Keratinocyte (primary cell): ENCODE data around the gene THOC6.

Experiments
- EZH2 ChIP-seq: IDR thresholded peaks from one replicate; pipeline ENCODE4 v1.6.1; 2012; ENCODE audit warnings: inconsistent platforms, mild to moderate bottlenecking, low read length, moderate library complexity
- TF ChIP-seq, protein P1 (sequence below), 3 experiments: IDR thresholded peaks in 1 of 3; conservative IDR thresholded peaks in 1 of 3; optimal IDR thresholded peaks in 1 of 3; 2 replicates in 2 of 3; 3 replicates in 1 of 3; pipeline versions ENCODE3 to v1.5.1; 2011; ENCODE audit warnings: low read length in 3 of 3, mild to moderate bottlenecking in 3 of 3, moderate library complexity in 2 of 3, control low read depth in 1 of 3, inconsistent platforms in 1 of 3; ENCODE audit not compliant: insufficient read depth in 2 of 3; ENCODE audit errors: extremely low read depth in 1 of 3

DNA sequence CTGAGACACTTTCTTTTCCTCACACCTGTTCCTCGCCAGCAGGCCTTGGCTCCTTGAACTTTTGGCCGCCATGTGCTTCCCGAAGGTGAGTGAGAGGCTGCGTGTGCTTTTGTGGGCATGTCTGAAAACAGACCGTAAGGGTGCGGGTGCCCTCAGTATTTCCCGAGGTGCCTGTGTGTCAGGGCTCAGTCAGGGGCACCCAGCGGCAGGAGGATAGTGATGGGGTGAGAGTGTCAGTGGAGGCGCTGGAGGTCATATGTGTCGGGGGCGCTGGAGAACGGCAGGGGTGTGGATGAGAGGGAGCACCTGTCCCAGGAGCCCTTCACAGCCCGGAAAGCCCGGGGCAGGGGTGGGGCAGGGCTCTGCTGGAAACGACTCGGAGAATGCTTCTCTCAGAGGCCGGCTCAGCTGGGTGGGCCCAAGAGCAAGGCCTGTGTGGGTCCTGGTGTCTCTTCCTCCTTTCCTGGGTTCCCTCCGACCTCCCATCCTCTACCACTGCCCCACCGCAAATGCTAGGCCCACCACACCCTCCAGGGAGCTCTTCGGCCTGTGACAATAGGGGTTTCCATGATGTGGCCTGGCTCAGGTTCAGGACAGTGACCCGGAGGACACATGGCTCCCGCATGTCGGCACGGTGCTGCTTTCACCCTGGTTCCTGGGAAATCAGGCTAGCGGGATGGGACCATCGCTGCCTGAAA, 42.1 kb downstream of the THOC6 start:
- TF ChIP-seq EZH2: no peak
- TF ChIP-seq, protein P1, sequence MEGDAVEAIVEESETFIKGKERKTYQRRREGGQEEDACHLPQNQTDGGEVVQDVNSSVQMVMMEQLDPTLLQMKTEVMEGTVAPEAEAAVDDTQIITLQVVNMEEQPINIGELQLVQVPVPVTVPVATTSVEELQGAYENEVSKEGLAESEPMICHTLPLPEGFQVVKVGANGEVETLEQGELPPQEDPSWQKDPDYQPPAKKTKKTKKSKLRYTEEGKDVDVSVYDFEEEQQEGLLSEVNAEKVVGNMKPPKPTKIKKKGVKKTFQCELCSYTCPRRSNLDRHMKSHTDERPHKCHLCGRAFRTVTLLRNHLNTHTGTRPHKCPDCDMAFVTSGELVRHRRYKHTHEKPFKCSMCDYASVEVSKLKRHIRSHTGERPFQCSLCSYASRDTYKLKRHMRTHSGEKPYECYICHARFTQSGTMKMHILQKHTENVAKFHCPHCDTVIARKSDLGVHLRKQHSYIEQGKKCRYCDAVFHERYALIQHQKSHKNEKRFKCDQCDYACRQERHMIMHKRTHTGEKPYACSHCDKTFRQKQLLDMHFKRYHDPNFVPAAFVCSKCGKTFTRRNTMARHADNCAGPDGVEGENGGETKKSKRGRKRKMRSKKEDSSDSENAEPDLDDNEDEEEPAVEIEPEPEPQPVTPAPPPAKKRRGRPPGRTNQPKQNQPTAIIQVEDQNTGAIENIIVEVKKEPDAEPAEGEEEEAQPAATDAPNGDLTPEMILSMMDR (optimal IDR thresholded peaks at IDR 0.05 in 1 of 3, IDR thresholded peaks at IDR 0.05 in 1 of 3, conservative IDR thresholded peaks at IDR 0.05 in 1 of 3; ENCODE audit: extremely low read depth in 1 of 3, insufficient read depth in 2 of 3, low read length in 3 of 3): no peak
